Smooth muscle cell (in vitro differentiated cells): ENCODE data around the gene EIF4G3. TPM values are rescaled to one million over a fixed set of nuclear protein-coding genes. Genes with fewer than 3 reads are reported as not detected.

ENCODE experiments used
- DNase-seq: peaks from one replicate; lab custom pipeline; 2025; ENCODE audit not compliant: unreplicated experiment; lab: John Stamatoyannopoulos, UW
- H2AFZ ChIP-seq: fragments of 200-600 bp; sonication (generic); 2 replicates; pipeline ENCODE4 v1.6.0; 2016; ENCODE audit warnings: antibody characterized with exemption, low read depth, mild to moderate bottlenecking
- H3F3A ChIP-seq: fragments of 200-600 bp; sonication (generic); 2 replicates; pipeline ENCODE4 v1.6.0; 2017; ENCODE audit warnings: antibody characterized with exemption, low read depth
- H3K27ac ChIP-seq: fragments of 200-600 bp; sonication (generic); 2 replicates; pipeline ENCODE4 v1.5.1; 2016; ENCODE audit warnings: low read depth, mild to moderate bottlenecking
- H3K27me3 ChIP-seq: fragments of 200-600 bp; sonication (generic); 2 replicates; pipeline ENCODE4 v1.6.1; 2016; ENCODE audit warnings: low read depth, mild to moderate bottlenecking
- H3K36me3 ChIP-seq: fragments of 200-600 bp; sonication (generic); 2 replicates; pipeline ENCODE4 v1.5.1; 2016; ENCODE audit warnings: low read depth
- H3K4me1 ChIP-seq: fragments of 200-600 bp; sonication (generic); 2 replicates; pipeline ENCODE4 v1.5.1; 2016; ENCODE audit warnings: low read depth
- H3K4me2 ChIP-seq: fragments of 200-600 bp; sonication (generic); 2 replicates; pipeline ENCODE4 v1.6.0; 2016; ENCODE audit warnings: mild to moderate bottlenecking
- H3K4me3 ChIP-seq: fragments of 200-600 bp; sonication (generic); 2 replicates; pipeline ENCODE4 v1.5.1; 2016; ENCODE audit warnings: mild to moderate bottlenecking
- H3K79me2 ChIP-seq: fragments of 200-600 bp; sonication (generic); 2 replicates; pipeline ENCODE4 v1.6.0; 2016; ENCODE audit warnings: low read depth, mild to moderate bottlenecking
- H3K9ac ChIP-seq: fragments of 200-600 bp; sonication (generic); 2 replicates; pipeline ENCODE4 v1.6.0; 2016; ENCODE audit warnings: low read depth
- H3K9me3 ChIP-seq: fragments of 200-600 bp; sonication (generic); replicated peaks from 2 replicates; pipeline ENCODE4 v1.5.1; 2016; ENCODE audit warnings: low read depth
- H4K20me1 ChIP-seq: fragments of 200-600 bp; sonication (generic); 2 replicates; pipeline ENCODE4 v1.6.0; 2016; ENCODE audit warnings: low read depth
- CTCF ChIP-seq: fragments of 200-600 bp; sonication (generic); IDR thresholded peaks from 2 replicates; pipeline ENCODE4 v1.5.1; 2017; ENCODE audit warnings: borderline replicate concordance, mild to moderate bottlenecking, antibody characterized with exemption; ENCODE audit not compliant: insufficient read depth, poor library complexity, severe bottlenecking
- WGBS: methylation state at CpG from one replicate; pipeline ENCODE4 v1.1.7; 2016; ENCODE audit warnings: low lambda C conversion rate; 5-methylcytosine and 5-hydroxymethylcytosine counted together
- polyA plus RNA-seq: library from polyadenylated mRNA; unstranded; fragments of >200 nt; fragmentation: Nextera tagmentation; extraction: Ambion mirVana; gene quantifications from 2 replicates; pipeline ENCODE4 v1.2.1, GENCODE V29; 2016
- total RNA-seq: library from RNA; depleted of rRNA; stranded (reverse); fragments of >200 nt; gene quantifications from 2 replicates; pipeline ENCODE4 v1.2.3, GENCODE V29; 2014

EIF4G3 gene
- total and polyA plus RNA-seq, 2 experiments from 2014 or later = 31.5 to 49.5 TPM

DNA sequence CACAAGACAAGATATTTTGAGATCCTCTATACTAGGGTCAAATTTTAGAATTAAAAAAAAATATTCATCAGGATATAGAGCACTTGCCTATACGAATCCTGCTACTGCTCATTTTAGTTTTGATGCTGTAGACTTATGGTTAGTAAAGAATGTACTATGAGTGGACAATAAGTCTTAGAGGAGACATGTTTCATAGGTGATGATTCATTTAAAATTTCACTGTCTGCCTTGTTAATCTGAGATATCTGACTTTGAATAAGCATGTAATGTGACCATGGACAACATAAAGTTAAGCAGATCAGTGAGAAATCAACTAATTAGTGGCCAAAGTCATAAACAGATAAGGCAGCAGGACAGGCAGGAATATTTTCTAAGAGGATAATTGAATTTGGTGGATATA lies 282.8 kb downstream of the EIF4G3 start:
- Histone ChIP-seq H3K36me3 (peaks cover 1% of the 10 kb centered on the region), H3K27me3 (no peaks in the 10 kb centered on the region), H3K4me1 (no peaks in the 10 kb centered on the region), H3K4me3 (no peak overlapping the region), H3K9me3 (no peaks in the 10 kb centered on the region), H3K9ac (no peak overlapping the region), H4K20me1 (no peaks in the 10 kb centered on the region), H3K4me2 (no peak overlapping the region), H3F3A (no peaks in the 10 kb centered on the region), H2AFZ (no peak overlapping the region), H3K27ac (no peak overlapping the region), H3K79me2 (no peaks in the 10 kb centered on the region)
- DNase-seq = no peak
- TF ChIP-seq CTCF = no peak
- WGBS = 94% methylated on average over 1 of the region's 1 CpG

DNA sequence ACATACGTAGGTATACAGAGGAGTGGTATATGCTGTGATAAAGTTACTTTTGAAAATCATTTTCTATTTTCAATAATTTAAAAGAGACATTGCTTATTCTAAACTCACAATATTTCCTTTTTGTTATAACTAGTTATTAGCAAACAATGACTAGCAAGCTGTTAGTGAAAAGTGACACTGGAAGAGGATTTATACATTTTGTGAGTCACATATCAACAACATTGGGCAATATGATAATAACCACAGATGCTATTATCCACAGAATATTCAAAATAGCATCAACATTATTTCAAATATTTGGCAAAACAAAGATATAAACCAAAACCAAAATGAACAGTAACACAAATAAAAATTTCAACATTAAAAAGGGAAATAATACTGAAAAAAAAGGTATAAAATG lies 285.6 kb downstream of the EIF4G3 start:
- no peaks in the 10 kb centered on the region for H3K36me3 ChIP-seq
- H2AFZ ChIP-seq = no peak overlapping the region
- no peaks in the 10 kb centered on the region for H3K79me2 ChIP-seq
- no peaks in the 10 kb centered on the region for H3K4me1 ChIP-seq
- no peak for TF ChIP-seq CTCF
- H3K27ac ChIP-seq = no peak overlapping the region
- H3K27me3 ChIP-seq = no peaks in the 10 kb centered on the region
- H3F3A ChIP-seq = no peaks in the 10 kb centered on the region
- H3K4me3 ChIP-seq = no peak overlapping the region
- no peak overlapping the region for H3K4me2 ChIP-seq
- WGBS = 100% methylated on average over 1 of the region's 1 CpG
- H3K9ac ChIP-seq = no peak overlapping the region
- H3K9me3 ChIP-seq = no peaks in the 10 kb centered on the region
- no peaks in the 10 kb centered on the region for H4K20me1 ChIP-seq
- DNase-seq = no peak

DNA sequence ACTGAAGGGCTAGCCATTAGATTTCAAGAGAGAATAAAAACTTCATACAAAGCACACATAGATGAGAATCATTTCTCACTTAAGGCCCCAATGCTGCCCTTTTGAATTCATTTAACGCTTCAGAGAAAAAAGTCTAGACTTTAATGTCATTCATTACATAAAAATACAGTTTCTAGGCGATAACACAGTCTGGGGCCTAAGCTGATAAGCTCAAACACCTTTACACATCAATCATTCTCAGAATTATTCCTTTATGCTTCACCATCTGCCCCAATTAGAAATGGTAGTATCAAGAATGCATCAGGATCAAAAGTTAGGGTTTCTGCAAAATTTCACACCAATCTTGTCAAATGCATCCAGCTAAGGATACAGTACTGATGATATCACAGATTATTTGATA lies 289.5 kb downstream of the EIF4G3 start:
- no peak overlapping the region for H3K4me2 ChIP-seq
- H3K27me3 ChIP-seq = no peaks in the 10 kb centered on the region
- H3K36me3 ChIP-seq = no peaks in the 10 kb centered on the region
- H3K27ac ChIP-seq = no peak overlapping the region
- H3F3A ChIP-seq = no peaks in the 10 kb centered on the region
- no peak for TF ChIP-seq CTCF
- WGBS = 98% methylated on average over 2 of the region's 2 CpGs
- H3K4me3 ChIP-seq = no peak overlapping the region
- H4K20me1 ChIP-seq = no peaks in the 10 kb centered on the region
- H3K4me1 ChIP-seq = no peaks in the 10 kb centered on the region
- no peaks in the 10 kb centered on the region for H3K79me2 ChIP-seq
- H3K9me3 ChIP-seq = no peaks in the 10 kb centered on the region
- no peak overlapping the region for H3K9ac ChIP-seq
- no peak for DNase-seq
- H2AFZ ChIP-seq = no peak overlapping the region

- H3K9ac ChIP-seq = no peak overlapping the region
- H3K4me3 ChIP-seq = no peak overlapping the region
- WGBS = 74% methylated on average over 3 of the region's 3 CpGs
- H4K20me1 ChIP-seq = no peaks in the 10 kb centered on the region
- TF ChIP-seq CTCF = no peak
- H3K4me2 ChIP-seq = no peak overlapping the region
- H3K27me3 ChIP-seq = no peaks in the 10 kb centered on the region
- H3K79me2 ChIP-seq = no peaks in the 10 kb centered on the region
- no peak overlapping the region for H2AFZ ChIP-seq
- H3K36me3 ChIP-seq = no peaks in the 10 kb centered on the region
- H3F3A ChIP-seq = no peaks in the 10 kb centered on the region
- H3K4me1 ChIP-seq = no peaks in the 10 kb centered on the region
- no peak overlapping the region for H3K27ac ChIP-seq
- DNase-seq = no peak
- H3K9me3 ChIP-seq = no peaks in the 10 kb centered on the region
Measured at GRCh38 chr1:20885121-20885520, 291.6 kb downstream of the EIF4G3 start.
